Stomach (tissue), 4 donors: ENCODE measurements around the gene CCL14.

Experiments used
- EP300 ChIP-seq: sonication (generic); formaldehyde crosslinking; IDR thresholded peaks from one replicate; pipeline ENCODE4 v1.6.1; 2017; ENCODE audit warnings: antibody characterized with exemption
- TF ChIP-seq, protein P1 (sequence below), 7 experiments: fragments of 450-650 bp in 4 of 7; fragments of 200-600 bp in 3 of 7; sonication (generic) in 3 of 7; IDR thresholded peaks; one replicate each; pipeline ENCODE4 v1.5.1; 2016 to 2019; ENCODE audit warnings: antibody characterized with exemption in 7 of 7, control low read depth in 2 of 7, mild to moderate bottlenecking in 1 of 7

DNA sequence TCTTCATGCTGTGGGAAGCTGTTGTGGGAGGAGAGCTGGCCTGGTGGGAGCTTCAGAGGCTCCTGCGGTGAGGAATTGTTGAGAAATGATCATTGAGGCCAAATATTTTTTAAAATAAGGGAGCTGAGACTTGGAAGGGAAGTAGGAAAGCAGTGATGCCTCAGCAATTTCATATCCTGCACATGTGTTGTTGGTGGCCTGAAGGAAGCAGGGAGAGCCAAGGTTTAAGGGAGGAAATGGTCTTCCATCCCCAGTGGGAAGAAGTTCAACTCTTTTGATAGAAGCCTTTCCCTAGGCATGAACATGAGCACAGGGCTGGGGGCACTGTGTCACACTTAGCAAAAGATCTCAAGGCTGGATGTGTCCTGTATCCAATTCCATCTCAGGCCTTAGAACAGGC, at the start of gene CCL14:
- no peak for TF ChIP-seq EP300
- TF ChIP-seq, protein P1, sequence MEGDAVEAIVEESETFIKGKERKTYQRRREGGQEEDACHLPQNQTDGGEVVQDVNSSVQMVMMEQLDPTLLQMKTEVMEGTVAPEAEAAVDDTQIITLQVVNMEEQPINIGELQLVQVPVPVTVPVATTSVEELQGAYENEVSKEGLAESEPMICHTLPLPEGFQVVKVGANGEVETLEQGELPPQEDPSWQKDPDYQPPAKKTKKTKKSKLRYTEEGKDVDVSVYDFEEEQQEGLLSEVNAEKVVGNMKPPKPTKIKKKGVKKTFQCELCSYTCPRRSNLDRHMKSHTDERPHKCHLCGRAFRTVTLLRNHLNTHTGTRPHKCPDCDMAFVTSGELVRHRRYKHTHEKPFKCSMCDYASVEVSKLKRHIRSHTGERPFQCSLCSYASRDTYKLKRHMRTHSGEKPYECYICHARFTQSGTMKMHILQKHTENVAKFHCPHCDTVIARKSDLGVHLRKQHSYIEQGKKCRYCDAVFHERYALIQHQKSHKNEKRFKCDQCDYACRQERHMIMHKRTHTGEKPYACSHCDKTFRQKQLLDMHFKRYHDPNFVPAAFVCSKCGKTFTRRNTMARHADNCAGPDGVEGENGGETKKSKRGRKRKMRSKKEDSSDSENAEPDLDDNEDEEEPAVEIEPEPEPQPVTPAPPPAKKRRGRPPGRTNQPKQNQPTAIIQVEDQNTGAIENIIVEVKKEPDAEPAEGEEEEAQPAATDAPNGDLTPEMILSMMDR (IDR thresholded peaks at IDR 0.05) = no peak
